ENCODE data around the gene TMC4.
"Not testable (repeated sequence)": the region's sequence is repeated elsewhere in the genome, so short reads cannot be mapped to it uniquely, and the experiment has no call there.

Gene TMC4

GRCh38 chr19:54186351-54186750 is 13.4 kb upstream of the TMC4 start:
- TF ChIP-seq CTCF (IDR thresholded peaks at IDR 0.05), result no peak
- Histone ChIP-seq H3K4me3 (ENCODE audit: low read depth in 1 of 2, low read length in 1 of 2) (peak overlapping the region in 1 of 2 experiments; percentile 100), H3K27ac (peak overlapping the region; percentile 100)

DNA sequence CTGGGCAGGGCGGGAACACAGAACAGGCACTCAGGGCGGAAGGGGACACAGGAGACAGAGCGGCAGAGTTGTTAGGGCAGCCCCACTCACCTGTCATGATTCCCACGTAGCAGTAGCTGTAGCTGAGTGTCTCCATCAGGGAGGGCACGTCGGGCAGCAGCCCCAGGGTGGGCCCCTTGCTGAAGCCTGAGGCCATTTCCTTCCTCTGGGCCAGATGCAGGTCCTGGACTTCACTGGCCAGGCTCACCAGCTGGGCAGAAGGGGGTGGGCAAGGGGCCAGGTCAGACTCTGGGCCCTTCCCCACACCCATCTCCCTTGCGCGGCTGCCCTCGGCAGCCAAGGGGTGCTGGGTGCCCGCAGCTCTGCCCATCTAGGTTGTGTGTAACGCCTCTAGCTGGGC is 10.5 kb upstream of the TMC4 start:
- peaks cover 90% of the 10 kb centered on the region for H3K36me3 ChIP-seq
- H3K27ac ChIP-seq, result peak overlapping the region; percentile 13
- H3K27me3 ChIP-seq, result no peaks in the 10 kb centered on the region
- no peak for TF ChIP-seq CTCF (IDR thresholded peaks at IDR 0.05)
- no peaks in the 10 kb centered on the region for H3K9me3 ChIP-seq
- H3K4me3 ChIP-seq (ENCODE audit: low read depth in 1 of 2, low read length in 1 of 2), result no peak overlapping the region
- H3K4me1 ChIP-seq (ENCODE audit: control insufficient read depth in 1 of 2, insufficient read depth in 1 of 2, low read depth in 1 of 2, low read length in 1 of 2), result peaks cover 24 to 26% of the 10 kb centered on the region in 2 experiments

More at GRCh38 chr19:54186351-54186750, 13.4 kb upstream of the TMC4 start:
- Histone ChIP-seq H3K36me3 (peaks cover 60% of the 10 kb centered on the region), H3K27me3 (no peaks in the 10 kb centered on the region), H3K9me3 (no peaks in the 10 kb centered on the region), H3K4me1 (ENCODE audit: control insufficient read depth in 1 of 2, insufficient read depth in 1 of 2, low read depth in 1 of 2, low read length in 1 of 2) (peaks cover 17 to 28% of the 10 kb centered on the region in 2 experiments)

- Histone ChIP-seq H3K36me3 (peaks cover 96% of the 10 kb centered on the region), H3K4me1 (ENCODE audit: control insufficient read depth in 1 of 2, insufficient read depth in 1 of 2, low read depth in 1 of 2, low read length in 1 of 2) (peaks cover 10 to 15% of the 10 kb centered on the region in 2 experiments)
- not testable (repeated sequence) for H3K9me3 ChIP-seq; H3K4me3 ChIP-seq (ENCODE audit: low read depth in 1 of 2, low read length in 1 of 2); H3K27ac ChIP-seq; H3K27me3 ChIP-seq
Measured at GRCh38 chr19:54181894-54182293, 8.9 kb upstream of the TMC4 start.

GRCh38 chr19:54180691-54181091 is 7.7 kb upstream of the TMC4 start:
- H3K27ac ChIP-seq, result no peak overlapping the region
- H3K9me3 ChIP-seq, result no peaks in the 10 kb centered on the region
- H3K36me3 ChIP-seq, result peaks cover 96% of the 10 kb centered on the region

DNA sequence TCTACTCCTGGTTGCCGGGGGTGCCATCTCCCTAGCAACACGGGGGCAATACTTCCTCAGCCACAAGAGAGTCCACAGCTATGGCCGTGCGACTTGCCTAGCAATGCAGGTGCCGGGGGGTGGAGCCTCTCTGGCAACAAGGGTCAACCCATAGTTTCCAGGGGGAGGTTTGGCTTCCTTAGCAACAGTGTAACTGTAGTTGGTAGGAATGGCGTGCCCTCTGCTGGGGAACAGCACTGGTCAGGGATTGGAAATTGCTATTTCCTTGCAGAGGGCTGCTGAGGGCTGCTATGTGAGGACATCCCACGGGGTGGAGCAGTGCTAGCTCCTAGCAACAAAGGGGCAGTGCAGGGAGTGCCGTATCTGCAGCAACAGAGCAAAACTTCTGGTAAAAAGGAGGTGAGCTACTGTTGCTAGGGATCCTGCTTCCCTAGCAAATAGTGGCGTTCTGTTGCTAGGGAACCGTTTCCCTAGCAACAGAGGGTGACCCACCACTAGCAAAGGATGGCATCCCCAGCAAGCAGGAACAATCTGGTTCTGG is 7.0 kb upstream of the TMC4 start:
- H3K27ac ChIP-seq, result peak overlapping the region; percentile 50
- TF ChIP-seq CTCF (IDR thresholded peaks at IDR 0.05), result peak; percentile 22
- peaks cover 96% of the 10 kb centered on the region for H3K36me3 ChIP-seq
- no peaks in the 10 kb centered on the region for H3K9me3 ChIP-seq
- H3K4me3 ChIP-seq (ENCODE audit: low read depth in 1 of 2, low read length in 1 of 2), result no peak overlapping the region
- H3K27me3 ChIP-seq, result no peaks in the 10 kb centered on the region
- H3K4me1 ChIP-seq (ENCODE audit: control insufficient read depth in 1 of 2, insufficient read depth in 1 of 2, low read depth in 1 of 2, low read length in 1 of 2), result peaks cover 6 to 7% of the 10 kb centered on the region in 2 experiments

More at GRCh38 chr19:54180691-54181091, 7.7 kb upstream of the TMC4 start:
- Histone ChIP-seq H3K27me3 (no peaks in the 10 kb centered on the region), H3K4me3 (ENCODE audit: low read depth in 1 of 2, low read length in 1 of 2) (no peak overlapping the region), H3K4me1 (ENCODE audit: control insufficient read depth in 1 of 2, insufficient read depth in 1 of 2, low read depth in 1 of 2, low read length in 1 of 2) (peaks cover 6 to 7% of the 10 kb centered on the region in 2 experiments)
- no peak for TF ChIP-seq CTCF (IDR thresholded peaks at IDR 0.05)

- peak overlapping the region; percentile 50 for H3K27ac ChIP-seq
- peaks cover 95% of the 10 kb centered on the region for H3K36me3 ChIP-seq
- H3K4me1 ChIP-seq (ENCODE audit: control insufficient read depth in 1 of 2, insufficient read depth in 1 of 2, low read depth in 1 of 2, low read length in 1 of 2), result peaks cover 6 to 7% of the 10 kb centered on the region in 2 experiments
- no peaks in the 10 kb centered on the region for H3K27me3 ChIP-seq
- TF ChIP-seq CTCF (IDR thresholded peaks at IDR 0.05), result no peak
- H3K4me3 ChIP-seq (ENCODE audit: low read depth in 1 of 2, low read length in 1 of 2), result no peak overlapping the region
- H3K9me3 ChIP-seq, result no peaks in the 10 kb centered on the region
Measured at GRCh38 chr19:54179262-54179852, 6.4 kb upstream of the TMC4 start.

Data from neutrophil (primary cell).